ENCODE results near the gene CROCC2. TPM values are rescaled to one million over a fixed set of nuclear protein-coding genes. Genes with fewer than 3 reads are reported as not detected.

The CROCC2 gene
- polyA plus RNA-seq, 2 of the 4 experiments (the other 2 are of a cell fraction): not detected

DNA sequence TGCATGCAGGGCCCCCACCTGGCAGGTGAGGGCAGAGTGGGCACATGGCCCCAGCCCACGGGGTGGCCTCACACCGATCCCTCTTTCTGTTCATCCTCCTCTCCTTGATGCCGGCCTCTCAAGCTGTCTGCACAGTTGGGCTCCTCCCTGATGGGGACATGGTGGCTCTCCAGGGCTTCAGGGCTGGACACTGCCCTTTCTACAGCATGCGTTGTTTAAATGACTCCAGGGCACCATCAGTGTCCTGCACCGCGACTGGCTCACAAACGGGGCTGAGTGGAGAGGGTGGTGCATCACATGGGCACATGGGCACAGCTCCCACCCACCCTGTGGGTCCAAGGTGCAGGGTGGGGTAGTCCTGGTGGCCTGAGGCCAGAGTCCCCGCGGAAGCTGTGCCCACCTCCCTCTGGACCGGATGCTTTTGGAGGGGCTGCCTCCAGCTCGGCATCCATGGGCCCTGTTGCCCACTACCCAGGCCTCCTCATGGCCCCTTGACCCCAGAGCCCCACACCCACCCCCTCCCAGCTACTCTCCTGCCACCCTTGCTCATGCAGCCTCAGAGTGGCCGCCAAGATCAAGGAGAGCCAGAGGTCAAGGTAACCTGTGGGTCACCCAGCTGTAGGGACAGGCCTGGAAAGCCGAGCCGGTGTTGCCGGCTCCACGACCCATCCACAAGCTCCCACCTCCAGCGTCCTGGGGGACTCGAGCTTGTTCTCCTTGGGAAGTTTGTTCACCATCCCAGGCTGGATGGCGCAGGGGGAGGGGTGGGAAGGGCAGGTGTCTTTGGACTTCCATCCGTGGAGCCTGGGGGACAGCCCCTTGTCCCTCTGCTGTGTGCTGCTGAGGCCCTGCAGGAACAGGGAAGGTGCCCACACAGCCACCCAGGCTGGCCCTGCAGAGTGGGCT is 80.0 kb downstream of the CROCC2 start (continued):
- no peak for TF ChIP-seq ESRRA (IDR thresholded peaks at IDR 0.05; ENCODE audit: borderline replicate concordance, low read length)
- no peak for TF ChIP-seq ZNF302 (CRISPR knock-in tag; IDR thresholded peaks at IDR 0.05)
- TF ChIP-seq HOXA7 (CRISPR knock-in tag; IDR thresholded peaks at IDR 0.05): no peak
- TF ChIP-seq, protein P1, sequence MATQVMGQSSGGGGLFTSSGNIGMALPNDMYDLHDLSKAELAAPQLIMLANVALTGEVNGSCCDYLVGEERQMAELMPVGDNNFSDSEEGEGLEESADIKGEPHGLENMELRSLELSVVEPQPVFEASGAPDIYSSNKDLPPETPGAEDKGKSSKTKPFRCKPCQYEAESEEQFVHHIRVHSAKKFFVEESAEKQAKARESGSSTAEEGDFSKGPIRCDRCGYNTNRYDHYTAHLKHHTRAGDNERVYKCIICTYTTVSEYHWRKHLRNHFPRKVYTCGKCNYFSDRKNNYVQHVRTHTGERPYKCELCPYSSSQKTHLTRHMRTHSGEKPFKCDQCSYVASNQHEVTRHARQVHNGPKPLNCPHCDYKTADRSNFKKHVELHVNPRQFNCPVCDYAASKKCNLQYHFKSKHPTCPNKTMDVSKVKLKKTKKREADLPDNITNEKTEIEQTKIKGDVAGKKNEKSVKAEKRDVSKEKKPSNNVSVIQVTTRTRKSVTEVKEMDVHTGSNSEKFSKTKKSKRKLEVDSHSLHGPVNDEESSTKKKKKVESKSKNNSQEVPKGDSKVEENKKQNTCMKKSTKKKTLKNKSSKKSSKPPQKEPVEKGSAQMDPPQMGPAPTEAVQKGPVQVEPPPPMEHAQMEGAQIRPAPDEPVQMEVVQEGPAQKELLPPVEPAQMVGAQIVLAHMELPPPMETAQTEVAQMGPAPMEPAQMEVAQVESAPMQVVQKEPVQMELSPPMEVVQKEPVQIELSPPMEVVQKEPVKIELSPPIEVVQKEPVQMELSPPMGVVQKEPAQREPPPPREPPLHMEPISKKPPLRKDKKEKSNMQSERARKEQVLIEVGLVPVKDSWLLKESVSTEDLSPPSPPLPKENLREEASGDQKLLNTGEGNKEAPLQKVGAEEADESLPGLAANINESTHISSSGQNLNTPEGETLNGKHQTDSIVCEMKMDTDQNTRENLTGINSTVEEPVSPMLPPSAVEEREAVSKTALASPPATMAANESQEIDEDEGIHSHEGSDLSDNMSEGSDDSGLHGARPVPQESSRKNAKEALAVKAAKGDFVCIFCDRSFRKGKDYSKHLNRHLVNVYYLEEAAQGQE (IDR thresholded peaks at IDR 0.05): no peak

DNA sequence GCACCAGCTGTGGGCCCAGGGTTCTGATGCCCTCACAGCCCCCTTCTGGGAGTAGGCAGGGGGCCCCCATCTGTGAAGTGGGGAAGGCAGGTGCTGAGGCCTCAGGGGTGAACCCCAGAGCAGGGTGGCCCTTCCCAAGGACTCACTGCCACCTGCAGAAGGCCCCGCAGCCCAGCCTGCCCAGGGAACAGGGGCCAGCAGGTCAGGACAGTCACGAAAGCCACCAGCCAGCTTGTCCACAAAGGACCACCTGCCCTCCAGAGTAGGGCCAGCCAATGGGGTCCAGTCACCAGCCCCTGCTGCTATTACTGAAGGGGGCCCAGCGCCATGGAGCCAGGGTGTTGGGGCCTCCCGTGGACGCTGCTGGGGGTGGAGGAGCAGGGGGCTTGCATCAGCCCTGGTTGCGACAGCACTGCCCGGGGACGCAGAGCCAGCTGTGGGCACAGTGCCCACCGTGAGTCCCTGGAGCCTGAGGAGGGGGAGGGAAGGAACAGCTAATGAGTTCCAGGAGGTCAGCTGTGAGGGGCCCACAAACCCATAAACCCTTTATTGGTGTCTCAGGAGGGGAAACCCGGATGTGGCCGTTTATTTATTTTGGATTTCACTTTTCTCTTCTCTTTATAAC is 80.8 kb downstream of the CROCC2 start:
- FAIRE-seq (no peak), DNase-seq (ENCODE audit: low read depth in 1 of 2, low spot score in 1 of 2) (no peak), ATAC-seq (no peak)
- no peak overlapping the region for H3K4me3 ChIP-seq
- TF ChIP-seq RNF2 (IDR thresholded peaks at IDR 0.05; ENCODE audit: borderline replicate concordance, low read depth) (no peak), CEBPB (IDR thresholded peaks at IDR 0.05) (peak; percentile 20 to 51; a peak in 2 of 4 replicates)
- WGBS (ENCODE audit: missing lambda C conversion rate): 17% methylated on average over 7 of the region's 11 CpGs
- peak overlapping the region; percentile 48 to 80 for H3K27ac ChIP-seq
- no peaks in the 10 kb centered on the region for H3K9me3 ChIP-seq
- POLR2A ChIA-PET: no interaction called here
- H3K4me2 ChIP-seq: peak overlapping the region; percentile 67
- CTCF ChIA-PET: interaction anchor here (0.7 to 3.1 kb wide), 4 partner anchors 21 to 135 kb away, joined by 3 to 27 read pairs (median 3); no protein-coding TSS in a partner anchor
- peaks cover 35% of the 10 kb centered on the region for H3K4me1 ChIP-seq

DNA sequence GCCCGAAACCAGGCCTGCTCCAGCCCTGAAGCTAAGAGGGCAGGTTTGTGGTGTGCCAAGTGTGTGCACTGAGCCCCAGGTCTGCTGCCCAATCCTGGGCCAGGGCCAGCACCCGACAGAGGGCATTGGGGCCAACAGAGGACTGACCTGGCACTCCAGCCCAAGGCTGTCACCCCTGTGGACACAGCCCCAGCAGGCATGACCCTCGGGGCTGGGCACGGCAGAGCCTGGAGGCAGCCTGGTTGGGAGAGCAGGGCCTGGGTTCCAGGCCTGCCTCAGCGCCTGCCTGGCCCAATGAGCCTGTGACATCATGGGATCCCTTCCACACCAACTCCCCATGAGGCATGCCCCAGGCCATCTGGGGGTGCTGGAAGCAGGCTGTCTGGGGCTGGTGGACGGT is 81.5 kb downstream of the CROCC2 start:
- ATAC-seq (no peak), DNase-seq (ENCODE audit: low read depth in 1 of 2, low spot score in 1 of 2) (no peak), FAIRE-seq (no peak)
- H3K4me2 ChIP-seq: peak overlapping the region; percentile 67
- no peak overlapping the region for H3K4me3 ChIP-seq
- peak overlapping the region; percentile 48 to 80; a peak in 5 of 6 replicates for H3K27ac ChIP-seq
- H3K4me1 ChIP-seq: peaks cover 40% of the 10 kb centered on the region
- 80% methylated on average over 3 of the region's 6 CpGs for WGBS (ENCODE audit: missing lambda C conversion rate)
- ChIA-PET POLR2A (no interaction called here), CTCF (interaction anchor here (1.2 to 3.1 kb wide), 4 partner anchors 22 to 136 kb away, joined by 3 to 27 read pairs (median 3); no protein-coding TSS in a partner anchor)
- TF ChIP-seq JUNB (IDR thresholded peaks at IDR 0.05) (no peak), FOXS1 (CRISPR knock-in tag; IDR thresholded peaks at IDR 0.05) (no peak), ZSCAN20 (CRISPR knock-in tag; IDR thresholded peaks at IDR 0.05) (no peak), CBX2 (IDR thresholded peaks at IDR 0.05; ENCODE audit: borderline replicate concordance, low read depth) (no peak), RNF2 (IDR thresholded peaks at IDR 0.05; ENCODE audit: borderline replicate concordance, low read depth) (no peak), TP53 (CRISPR knock-in tag; IDR thresholded peaks at IDR 0.05) (no peak), PHF8 (IDR thresholded peaks at IDR 0.05; ENCODE audit: borderline replicate concordance, low read depth) (no peak), HDAC2 (IDR thresholded peaks at IDR 0.05) (no peak), GATA3 (IDR thresholded peaks at IDR 0.05; ENCODE audit: borderline replicate concordance) (no peak), CHD2 (IDR thresholded peaks at IDR 0.05; ENCODE audit: low read length, partially characterized antibody) (no peak), JUN (IDR thresholded peaks at IDR 0.05) (no peak), NFE2L2 (conservative IDR thresholded peaks at IDR 0.05; ENCODE audit: low read length) (no peak), EHMT2 (IDR thresholded peaks at IDR 0.05; ENCODE audit: low read depth) (no peak), RARB (CRISPR knock-in tag; IDR thresholded peaks at IDR 0.05) (no peak), TFCP2L1 (CRISPR knock-in tag; IDR thresholded peaks at IDR 0.05) (no peak)
- TF ChIP-seq, protein P2, sequence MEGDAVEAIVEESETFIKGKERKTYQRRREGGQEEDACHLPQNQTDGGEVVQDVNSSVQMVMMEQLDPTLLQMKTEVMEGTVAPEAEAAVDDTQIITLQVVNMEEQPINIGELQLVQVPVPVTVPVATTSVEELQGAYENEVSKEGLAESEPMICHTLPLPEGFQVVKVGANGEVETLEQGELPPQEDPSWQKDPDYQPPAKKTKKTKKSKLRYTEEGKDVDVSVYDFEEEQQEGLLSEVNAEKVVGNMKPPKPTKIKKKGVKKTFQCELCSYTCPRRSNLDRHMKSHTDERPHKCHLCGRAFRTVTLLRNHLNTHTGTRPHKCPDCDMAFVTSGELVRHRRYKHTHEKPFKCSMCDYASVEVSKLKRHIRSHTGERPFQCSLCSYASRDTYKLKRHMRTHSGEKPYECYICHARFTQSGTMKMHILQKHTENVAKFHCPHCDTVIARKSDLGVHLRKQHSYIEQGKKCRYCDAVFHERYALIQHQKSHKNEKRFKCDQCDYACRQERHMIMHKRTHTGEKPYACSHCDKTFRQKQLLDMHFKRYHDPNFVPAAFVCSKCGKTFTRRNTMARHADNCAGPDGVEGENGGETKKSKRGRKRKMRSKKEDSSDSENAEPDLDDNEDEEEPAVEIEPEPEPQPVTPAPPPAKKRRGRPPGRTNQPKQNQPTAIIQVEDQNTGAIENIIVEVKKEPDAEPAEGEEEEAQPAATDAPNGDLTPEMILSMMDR (IDR thresholded peaks at IDR 0.05): no peak
- H3K9me3 ChIP-seq: no peaks in the 10 kb centered on the region
